Choroid plexus epithelial cell (primary cell): ENCODE measurements around the gene RSAD2.

Experiments
- DNase-seq: peaks from one replicate; pipeline ENCODE4 v3.0.0-alpha.2; 2010; ENCODE audit warnings: low read depth
- H3K4me3 ChIP-seq: 2 replicates; pipeline ENCODE4 v1.5.1; 2011; ENCODE audit warnings: low read depth, mild to moderate bottlenecking, control low read depth, low read length, moderate library complexity
- TF ChIP-seq, protein P1 (sequence below): conservative IDR thresholded peaks from 2 replicates; pipeline ENCODE4 v1.5.1; 2011; ENCODE audit warnings: low read depth, mild to moderate bottlenecking, control low read depth, inconsistent platforms, low read length, moderate library complexity

The RSAD2 gene

DNA sequence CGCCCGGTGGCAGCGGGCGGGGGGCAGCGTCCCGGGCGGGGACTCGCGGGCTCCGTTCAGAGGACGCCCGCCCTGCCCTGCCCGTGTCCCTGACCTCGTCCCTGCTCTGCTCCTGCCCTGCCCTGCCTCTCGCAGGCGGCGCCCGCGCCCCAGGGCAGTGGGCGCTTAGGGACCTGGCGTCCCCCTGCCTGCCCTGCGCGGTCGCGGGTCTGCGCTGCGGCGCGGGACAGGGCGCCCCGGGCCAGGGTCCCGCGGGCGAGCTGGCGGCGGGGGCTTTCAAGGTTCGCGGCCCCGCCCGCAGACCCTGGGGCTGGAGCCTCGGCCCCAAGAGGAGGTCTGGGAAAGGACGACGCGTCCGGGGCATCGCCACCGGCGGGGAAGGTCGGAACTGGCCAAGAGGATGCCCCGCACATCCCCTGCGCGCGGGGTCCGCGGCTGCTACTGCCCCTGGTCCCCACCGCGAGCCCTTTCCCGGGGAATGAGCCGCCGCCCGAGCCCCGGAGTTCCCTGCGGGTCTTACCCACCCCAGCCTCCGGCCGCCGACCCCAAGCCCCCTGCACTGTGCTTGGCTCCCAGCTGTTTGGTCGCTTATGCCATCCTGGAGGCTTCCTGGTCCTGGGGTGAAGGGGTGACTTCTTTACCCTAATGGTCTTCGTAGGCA lies 40.3 kb downstream of the RSAD2 start:
- no peak for DNase-seq
- TF ChIP-seq, protein P1, sequence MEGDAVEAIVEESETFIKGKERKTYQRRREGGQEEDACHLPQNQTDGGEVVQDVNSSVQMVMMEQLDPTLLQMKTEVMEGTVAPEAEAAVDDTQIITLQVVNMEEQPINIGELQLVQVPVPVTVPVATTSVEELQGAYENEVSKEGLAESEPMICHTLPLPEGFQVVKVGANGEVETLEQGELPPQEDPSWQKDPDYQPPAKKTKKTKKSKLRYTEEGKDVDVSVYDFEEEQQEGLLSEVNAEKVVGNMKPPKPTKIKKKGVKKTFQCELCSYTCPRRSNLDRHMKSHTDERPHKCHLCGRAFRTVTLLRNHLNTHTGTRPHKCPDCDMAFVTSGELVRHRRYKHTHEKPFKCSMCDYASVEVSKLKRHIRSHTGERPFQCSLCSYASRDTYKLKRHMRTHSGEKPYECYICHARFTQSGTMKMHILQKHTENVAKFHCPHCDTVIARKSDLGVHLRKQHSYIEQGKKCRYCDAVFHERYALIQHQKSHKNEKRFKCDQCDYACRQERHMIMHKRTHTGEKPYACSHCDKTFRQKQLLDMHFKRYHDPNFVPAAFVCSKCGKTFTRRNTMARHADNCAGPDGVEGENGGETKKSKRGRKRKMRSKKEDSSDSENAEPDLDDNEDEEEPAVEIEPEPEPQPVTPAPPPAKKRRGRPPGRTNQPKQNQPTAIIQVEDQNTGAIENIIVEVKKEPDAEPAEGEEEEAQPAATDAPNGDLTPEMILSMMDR: no peak
- peak overlapping the region; percentile 66 for H3K4me3 ChIP-seq

DNA sequence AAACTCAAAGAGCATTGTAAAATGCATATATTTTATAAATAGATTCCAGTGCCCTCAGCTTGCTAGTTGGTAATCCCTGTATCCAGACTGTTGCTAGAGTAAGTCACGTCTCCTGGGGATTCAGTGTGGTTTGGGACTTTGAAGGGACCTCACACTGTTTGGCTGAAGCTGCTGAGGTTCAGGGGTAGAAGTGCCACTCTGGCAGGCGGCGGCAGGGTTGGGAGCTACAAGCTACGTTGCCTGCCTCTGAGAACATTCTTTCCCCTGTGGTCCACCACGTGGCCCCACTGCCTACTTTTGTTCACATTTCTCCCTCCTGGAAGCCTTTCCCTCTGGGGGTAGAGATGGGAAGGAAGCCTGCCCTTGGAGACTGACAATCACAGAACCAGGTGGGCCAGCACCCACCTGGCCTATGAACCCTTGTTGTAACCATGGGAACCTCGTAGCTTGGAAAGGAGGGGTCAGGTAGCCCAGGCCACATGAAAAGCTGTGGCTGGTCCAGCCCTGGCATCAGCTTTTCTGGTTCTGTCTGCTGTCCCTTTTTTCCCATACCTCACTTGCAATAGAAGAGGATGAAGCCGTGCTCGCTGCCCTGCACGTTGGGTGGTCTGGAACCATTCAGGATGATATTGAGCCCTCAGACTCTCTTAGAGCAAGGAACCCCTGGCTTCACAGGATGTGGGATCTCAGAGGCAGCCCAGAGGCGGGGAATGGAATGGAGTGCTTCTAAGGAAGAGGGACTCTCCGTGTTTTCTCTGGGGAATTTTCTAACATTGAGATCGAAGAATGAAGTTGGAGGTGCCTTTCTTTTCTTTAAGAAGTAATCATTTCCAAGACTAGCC lies 42.5 kb downstream of the RSAD2 start:
- H3K4me3 ChIP-seq: peak overlapping the region; percentile 21
- DNase-seq: peak; percentile 37
- TF ChIP-seq, protein P1: no peak

DNA sequence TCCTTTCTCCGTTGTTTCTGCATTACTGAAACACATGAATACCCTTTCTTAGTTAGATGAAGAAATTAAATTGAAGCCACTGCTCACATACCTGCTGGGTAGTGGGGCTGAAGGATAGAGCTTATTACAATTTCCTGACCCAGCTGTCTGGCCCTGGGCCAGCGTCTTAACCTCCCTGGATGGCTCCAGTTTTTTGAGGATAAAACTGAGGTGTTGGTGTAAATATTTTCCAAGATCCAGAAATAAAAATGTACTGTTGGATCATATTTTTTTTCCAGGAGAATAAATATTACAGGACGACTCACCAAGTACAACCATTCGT lies 43.1 kb downstream of the RSAD2 start:
- H3K4me3 ChIP-seq: no peak overlapping the region
- TF ChIP-seq, protein P1: no peak
- DNase-seq: no peak

DNA sequence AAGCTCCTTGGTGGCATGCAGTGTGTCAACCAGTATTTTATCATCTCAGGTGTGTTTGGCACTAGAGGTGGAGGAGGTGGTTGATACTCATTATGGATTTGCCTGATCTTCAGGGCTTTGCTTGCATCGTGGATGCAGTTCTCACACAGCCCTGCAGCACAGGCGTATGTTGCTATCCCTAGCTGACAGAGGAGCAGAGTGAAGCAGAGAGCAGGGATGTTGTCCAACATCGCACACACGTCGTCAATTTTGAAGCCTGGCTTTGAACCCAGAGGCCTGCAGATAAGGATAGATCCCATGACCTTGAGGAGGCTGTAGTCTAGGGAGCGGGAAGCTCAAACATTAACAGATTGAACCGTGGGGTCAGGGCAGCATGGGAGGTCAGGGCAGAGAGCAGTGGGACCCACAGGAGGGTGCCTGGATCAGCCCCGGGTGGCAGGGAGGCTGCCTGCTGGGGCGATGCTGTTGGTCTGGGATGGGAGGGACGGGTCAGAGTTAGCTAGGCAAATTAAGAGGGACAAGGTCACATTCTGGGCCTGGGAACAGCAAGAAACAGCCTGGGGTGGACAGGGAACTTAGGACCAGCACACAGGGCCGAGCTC lies 43.8 kb downstream of the RSAD2 start:
- DNase-seq: peak; percentile 25
- peak overlapping the region; percentile 1 for H3K4me3 ChIP-seq
- TF ChIP-seq, protein P1: no peak

DNA sequence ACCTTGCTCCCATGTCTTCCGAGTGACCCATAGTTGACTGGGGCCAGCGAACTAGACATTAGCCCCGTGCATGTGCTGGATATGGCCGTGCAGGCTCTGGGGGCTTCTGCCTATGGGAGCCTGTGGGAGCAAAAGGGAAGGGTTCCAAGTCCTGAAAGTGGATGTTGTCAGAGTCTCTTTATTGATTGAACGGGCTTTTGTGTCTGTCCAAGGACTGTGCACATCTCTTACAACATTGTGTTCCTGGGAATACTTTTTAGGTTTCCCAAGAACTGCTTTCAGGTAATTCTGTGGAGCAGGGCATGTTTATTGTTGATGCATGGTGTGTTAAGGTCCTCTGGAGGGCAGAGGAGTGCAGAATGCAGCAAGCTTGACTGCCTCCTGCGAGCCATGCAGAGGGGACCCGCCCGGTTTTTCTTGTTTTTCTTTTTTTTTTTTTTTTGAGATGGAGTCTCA lies 44.7 kb downstream of the RSAD2 start:
- peak; percentile 66 for DNase-seq
- no peak overlapping the region for H3K4me3 ChIP-seq
- TF ChIP-seq, protein P1: peak; percentile 47

DNA sequence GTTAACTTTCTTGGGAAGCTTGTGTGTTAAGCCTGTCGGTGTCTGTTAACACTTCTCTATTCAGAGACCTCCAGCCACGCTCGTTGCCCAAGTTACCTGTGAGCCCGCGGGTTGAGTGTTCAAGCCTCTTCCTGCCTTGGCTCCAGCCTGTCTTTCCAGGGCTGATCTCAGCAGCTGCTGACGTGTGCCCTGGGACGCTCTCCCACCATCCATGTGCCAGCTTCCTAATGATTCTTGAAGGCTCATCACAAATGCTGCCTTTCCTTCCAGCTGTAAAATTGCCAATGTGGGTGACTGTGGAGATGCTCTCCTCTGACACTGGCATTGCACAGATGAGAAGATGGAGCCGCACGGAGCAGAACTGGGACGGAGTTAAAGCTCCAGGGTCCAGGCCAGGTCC lies 45.7 kb downstream of the RSAD2 start:
- no peak overlapping the region for H3K4me3 ChIP-seq
- TF ChIP-seq, protein P1: no peak
- DNase-seq: no peak
